ENCODE data around the gene BMPER.
A peak's percentile ranks its signal among the peaks of the same experiment; 100 is the strongest.

Gene BMPER

DNA sequence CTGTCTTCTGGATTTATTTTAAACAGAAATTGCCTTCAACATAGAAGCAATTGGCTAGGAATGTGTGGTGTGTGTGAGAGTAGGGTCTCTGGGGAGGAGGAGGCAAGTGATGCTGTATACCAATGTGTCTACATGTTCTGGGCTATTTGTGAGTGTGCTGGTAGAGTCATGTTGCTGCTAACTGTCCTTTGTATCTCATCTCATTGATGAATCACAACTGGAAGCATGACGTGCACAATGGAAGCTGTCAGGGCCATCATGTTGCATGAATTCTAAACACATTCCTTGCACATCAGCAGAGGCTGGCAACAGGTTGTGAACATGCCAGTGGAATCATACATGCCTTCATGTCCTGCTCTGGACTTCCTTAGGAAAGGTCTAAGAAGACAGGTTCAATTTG lies 199.7 kb downstream of the BMPER start:
- no peak for DNase-seq

GRCh38 chr7:34107276-34107675 lies 201.9 kb downstream of the BMPER start:
- no peak for DNase-seq

DNA sequence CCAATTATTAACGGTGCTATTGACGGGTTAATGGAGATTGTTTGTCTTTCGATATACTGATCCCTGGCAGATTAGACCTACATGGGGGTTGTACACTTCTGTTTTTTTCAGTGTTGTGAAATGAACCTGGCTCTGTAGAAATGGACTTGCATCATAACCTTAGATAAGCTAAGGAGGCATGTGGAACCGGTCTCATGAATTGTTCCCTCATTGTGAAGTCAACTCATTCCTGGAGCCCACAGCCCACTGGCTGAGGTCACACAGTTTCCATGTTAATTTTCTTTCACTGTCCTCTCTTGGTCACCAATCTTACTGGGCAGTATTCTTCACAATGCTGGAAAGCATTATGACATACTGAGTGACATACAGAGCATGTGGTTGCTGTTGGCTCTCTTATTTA lies 202.8 kb downstream of the BMPER start:
- no peak for DNase-seq

GRCh38 chr7:34109936-34110780 lies 204.8 kb downstream of the BMPER start:
- no peak for DNase-seq

DNA sequence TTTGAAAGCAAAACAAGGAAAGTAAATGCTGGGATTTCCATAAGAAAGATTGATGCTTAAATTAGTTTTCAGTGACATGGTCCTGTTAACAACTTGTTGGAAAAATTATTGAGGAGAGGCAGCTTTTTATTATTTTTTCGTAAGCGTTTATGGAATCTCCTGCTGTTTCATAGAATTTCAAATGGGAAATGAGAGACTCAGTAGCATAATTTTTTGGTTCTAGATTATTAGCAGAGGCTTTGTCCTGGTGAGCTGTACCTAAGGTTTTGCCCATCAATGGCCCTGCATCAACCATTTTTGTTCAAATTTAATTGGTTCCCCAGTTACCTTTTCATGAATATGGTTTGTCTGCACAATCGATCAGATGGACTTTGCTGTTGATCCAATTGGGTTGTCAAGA lies 205.7 kb downstream of the BMPER start:
- no peak for DNase-seq

GRCh38 chr7:34115503-34115902 lies 210.2 kb downstream of the BMPER start:
- no peak for DNase-seq

GRCh38 chr7:34117573-34117972 lies 212.2 kb downstream of the BMPER start:
- no peak for DNase-seq

GRCh38 chr7:34121366-34121765 lies 216.0 kb downstream of the BMPER start:
- DNase-seq = no peak

DNA sequence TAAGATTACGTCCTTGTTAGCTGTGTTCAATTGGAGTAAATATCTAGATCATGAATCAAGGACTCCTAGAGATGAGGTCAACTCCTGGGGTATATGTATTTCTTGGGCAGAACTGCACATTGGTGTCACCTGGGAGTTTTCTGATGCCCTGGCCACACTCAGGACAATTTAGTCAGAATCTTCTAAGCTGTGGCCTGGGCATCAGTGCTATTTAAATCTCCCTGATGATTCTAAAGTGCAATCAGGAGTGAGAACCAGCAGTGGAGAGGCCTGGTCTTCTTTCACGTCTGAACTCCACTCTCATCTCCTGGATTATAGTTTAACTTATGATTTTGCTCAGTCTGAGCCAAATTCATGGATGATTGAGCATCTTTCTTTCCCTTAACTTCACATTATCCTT lies 218.0 kb downstream of the BMPER start:
- no peak for DNase-seq

- DNase-seq = no peak
Observed at GRCh38 chr7:34124765-34125164, 219.4 kb downstream of the BMPER start.

DNA sequence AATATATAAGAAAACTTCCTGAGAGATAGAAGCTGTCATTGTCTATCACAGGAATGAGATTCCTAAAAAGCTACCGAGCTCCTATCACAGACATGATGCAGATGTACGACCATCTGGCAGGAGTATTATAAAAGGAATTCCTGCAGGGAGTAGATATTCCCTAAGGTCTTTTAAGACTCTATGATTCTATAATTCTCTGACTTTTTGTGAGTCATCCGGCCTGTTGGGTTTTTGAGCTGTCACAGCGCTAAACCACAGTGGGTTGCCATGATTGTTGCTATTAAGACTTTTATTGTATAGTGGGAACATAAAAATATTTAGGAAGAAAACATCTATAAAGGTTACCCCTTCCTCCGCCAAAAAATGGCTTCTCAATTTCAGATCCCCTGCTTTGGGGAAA lies 223.4 kb downstream of the BMPER start:
- DNase-seq = no peak

- no peak for DNase-seq
Observed at GRCh38 chr7:34130558-34131295, 225.4 kb downstream of the BMPER start.

- DNase-seq = no peak
Observed at GRCh38 chr7:34131371-34131770, 226.0 kb downstream of the BMPER start.

DNA sequence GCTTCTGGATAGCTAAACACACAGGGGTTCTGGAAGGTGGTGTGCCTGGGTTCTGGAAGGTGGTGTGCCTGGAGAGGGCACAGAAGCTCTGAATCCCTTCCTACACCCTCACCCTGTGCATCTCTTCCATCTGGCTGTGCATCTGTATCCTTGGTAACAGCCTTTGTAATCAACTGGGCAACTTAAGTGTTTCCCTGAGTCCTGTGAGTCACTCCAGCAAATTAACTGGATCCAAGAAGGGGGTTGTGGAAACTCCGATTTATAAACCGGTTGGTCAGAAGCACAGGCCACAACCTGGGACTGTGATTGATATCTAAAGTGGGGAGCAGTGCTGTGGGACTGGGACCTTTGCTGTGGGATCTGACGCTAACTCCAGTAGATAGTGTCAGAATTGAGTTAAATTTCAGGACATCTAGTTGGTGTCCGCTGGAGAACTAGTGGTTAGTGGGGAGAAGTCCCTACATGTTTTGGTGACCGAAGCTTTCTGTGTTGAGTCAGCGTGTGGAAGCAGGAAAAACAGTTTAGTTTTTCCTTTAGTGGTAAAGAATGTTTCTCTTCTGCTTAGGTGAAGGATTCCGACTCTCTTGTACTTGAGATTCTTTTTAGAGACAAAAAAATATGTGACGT lies 228.1 kb downstream of the BMPER start:
- no peak for DNase-seq

DNA sequence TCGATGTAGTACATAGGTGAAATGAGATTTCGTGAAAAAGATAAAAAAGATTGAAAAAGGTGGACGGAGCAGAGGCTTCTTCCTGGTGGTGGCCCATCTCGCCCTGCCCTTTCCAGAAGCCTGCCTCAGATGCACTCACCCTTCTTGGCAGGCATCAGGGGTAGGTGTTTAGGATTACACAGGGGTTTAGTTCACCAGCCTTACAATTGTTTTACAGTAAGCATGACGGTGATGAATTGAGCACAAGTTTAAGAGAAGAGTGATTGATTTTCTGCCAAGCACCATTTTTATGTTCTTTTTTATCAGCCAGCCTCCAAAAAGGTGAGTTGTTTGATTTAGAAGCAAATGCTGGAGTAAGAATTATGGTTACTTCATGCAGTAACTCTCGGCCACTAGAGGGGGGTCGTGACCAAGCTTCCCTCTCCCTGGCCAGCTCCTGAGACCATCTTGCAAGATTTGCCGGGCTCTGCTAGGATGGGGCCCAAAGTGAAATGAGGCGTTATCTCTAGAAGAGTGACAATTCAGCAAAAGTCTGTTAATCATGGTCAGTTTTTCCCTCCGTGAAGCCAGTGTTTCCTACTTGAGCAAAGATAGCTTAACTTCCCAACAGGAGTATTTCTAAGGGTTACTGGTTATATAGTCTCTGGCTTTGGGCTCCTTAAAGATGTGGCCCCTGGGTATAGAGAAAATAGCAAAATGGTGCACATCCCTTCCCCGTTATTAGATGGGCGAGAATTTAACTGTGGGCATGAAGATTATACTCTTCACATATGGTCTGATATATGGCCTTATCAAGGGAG lies 228.8 kb downstream of the BMPER start:
- DNase-seq = peak; percentile 59

DNA sequence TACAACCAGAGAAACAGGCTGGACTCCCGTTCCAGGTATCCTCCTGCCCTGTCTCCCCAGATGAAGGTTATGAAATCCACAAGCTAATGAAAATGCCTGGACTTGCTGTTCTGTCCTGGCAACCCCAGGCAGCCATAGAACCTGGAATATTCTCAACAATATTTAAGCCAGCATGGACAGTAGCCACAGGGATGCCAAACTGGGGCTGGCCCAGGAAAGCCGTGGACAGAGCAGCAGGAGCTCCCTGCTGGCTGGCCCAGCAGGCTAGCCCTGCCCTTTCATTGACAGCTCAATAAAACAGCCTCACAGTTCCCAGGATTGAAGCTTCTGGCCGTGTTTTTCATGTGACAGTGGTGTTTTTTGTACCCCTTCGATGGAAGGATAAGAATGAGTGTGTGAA lies 230.6 kb downstream of the BMPER start:
- no peak for DNase-seq

DNA sequence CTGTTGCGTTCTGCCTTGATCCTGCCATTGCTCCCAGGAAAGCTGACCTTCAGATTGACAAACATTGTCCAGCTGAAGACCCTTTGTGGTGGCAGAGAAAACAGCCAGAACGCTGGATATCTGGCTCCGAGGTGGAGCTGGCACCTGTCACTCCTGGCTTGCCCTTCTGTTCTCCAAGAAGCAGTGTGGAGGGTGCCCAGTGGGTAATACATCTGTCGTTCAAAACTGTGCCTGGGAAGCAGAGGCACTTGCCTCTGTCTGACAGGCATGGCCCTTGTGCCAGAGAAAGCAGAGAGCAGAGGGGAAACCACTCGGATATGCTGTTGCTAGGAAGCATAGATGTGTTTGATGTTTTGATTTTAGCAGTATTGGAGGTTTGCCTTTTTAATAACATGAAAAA lies 231.4 kb downstream of the BMPER start:
- no peak for DNase-seq

DNA sequence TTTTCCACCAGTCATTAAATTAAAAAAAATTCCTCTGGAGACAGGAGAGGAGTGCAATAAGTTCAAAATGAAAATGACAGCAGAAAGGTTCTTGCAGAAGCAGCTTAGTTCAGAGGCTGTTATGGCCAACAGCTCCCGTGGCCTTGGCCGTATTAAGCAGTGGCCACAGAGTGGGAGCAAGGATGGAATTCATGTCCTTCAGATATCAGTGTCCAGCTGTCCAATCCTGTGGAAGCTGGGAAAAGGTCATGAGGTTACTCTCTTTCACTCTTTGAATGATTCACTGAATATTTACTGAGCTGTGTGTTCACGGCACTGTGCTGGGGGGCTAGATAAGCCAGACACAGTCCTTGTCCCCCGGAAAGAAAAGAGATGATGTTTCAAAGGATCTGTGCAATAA lies 231.8 kb downstream of the BMPER start:
- no peak for DNase-seq

DNA sequence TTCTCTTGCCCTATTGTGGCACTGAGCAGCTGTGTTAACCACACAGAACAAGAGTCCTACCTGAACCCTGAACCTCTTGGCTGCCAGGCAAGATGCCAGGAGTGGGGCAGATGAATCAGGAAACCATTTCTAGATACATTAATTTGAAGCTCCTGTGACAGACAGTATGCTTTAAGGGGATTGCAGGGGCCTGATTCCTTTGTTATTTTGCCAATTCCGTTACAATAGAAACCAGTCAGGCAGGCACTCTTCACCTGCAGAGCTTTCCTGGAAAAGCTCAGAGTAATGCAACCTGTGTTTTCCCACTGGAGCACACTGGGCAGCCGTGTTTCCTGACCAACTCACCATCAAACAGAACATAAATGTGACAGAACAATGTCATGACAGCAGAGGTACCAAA lies 233.1 kb downstream of the BMPER start:
- DNase-seq = peak; percentile 87

DNA sequence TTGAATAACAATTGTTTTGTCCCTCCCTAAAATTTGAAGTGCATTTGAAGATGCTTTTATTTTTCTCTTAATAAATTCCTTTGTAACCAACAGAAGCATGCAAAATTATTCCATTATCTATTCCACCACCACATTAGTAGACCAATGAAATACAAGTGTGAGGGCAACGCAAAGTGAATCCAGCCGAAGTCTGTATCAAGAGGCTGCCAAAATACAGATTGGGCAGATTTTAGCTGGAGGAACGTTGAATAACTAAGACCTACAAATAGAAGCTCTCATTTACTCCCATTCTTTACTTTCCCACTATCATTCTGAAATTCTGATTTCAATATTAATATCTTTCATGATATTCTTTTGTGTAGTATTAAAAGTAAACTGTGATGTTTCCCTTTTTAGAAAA lies 233.7 kb downstream of the BMPER start:
- DNase-seq = no peak

- DNase-seq = no peak
Observed at GRCh38 chr7:34140066-34140465, 234.7 kb downstream of the BMPER start.

DNA sequence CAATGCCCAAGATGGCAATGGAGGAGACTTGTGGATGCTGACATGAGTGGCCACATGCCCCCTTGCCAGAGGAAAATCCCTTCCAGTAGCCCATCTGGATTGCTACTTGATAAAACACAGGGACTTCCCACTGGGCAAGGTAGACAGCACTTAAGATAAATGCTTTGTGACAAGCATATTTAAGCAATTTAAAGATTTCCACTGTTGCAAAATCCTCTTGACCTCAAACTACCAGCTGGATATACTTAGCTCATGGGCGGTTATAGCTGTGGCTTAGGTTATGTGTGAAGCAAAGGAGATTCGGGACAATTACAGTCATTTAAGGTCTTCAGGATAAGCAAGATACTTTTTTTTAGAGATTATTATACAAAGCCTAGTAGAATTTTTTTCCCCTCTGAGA lies 238.1 kb downstream of the BMPER start:
- DNase-seq = no peak

GRCh38 chr7:34145603-34146002 lies 240.3 kb downstream of the BMPER start:
- no peak for DNase-seq

Data from NCI-H345 (cell line).